Activated naive CD4-positive, alpha-beta T cell treated with anti-CD3 and anti-CD28 coated beads, Interleukin-2, amount 50 U/mL, for 72 hours (primary cell): ENCODE data around the gene ATP6V0A1. TPM values are rescaled to one million over a fixed set of nuclear protein-coding genes. Genes with fewer than 3 reads are reported as not detected.
"Not testable (repeated sequence)": the region's sequence is repeated elsewhere in the genome, so short reads cannot be mapped to it uniquely, and the experiment has no call there.

ENCODE experiments used
- ATAC-seq, 2 donors: fragments of 150-1000 bp; cut with Tn5 transposase; 2 replicates each; pipeline ENCODE4 v1.10.0; 2021; ENCODE audit warnings: mild to moderate bottlenecking in 2 of 2, moderate library complexity in 2 of 2
- DNase-seq, 2 donors: peaks; one replicate each; pipeline ENCODE4 v3.0.0; 2021 to 2022; ENCODE audit warnings: low spot score in 2 of 2
- H3K27ac Mint-ChIP-seq, 2 donors: one replicate each; pipeline ENCODE4 v1.8.0; 2022; ENCODE audit warnings: mild to moderate bottlenecking in 2 of 2, mixed read lengths in 2 of 2
- H3K36me3 Mint-ChIP-seq, 2 donors: one replicate each; pipeline ENCODE4 v1.8.0; 2022; ENCODE audit warnings: mixed read lengths in 2 of 2
- H3K9me3 Mint-ChIP-seq, 2 donors: one replicate each; pipeline ENCODE4 v1.8.0; 2022; ENCODE audit warnings: mixed read lengths in 2 of 2
- total RNA-seq, 2 donors: library from RNA; stranded (reverse); gene quantifications; one replicate each; pipeline ENCODE4 v1.2.3, GENCODE V29; 2022

The ATP6V0A1 gene
- total RNA-seq, 2 donors from 2014 or later, result 14.9 to 25.5 TPM

- Mint-ChIP-seq H3K36me3 (peaks cover 0 to 5% of the 10 kb centered on the region in 2 donors), H3K9me3 (no peaks in the 10 kb centered on the region), H3K27ac (peak overlapping the region; percentile 95 to 98)
- DNase-seq (peak; percentile 23 to 58), ATAC-seq (peak in 1 of 2 donors; percentile 49)
Measured at GRCh38 chr17:42459256-42459800, 650 bp downstream of the ATP6V0A1 start.

GRCh38 chr17:42459801-42460281, 1.2 kb downstream of the ATP6V0A1 start:
- no peaks in the 10 kb centered on the region for H3K9me3 Mint-ChIP-seq
- ATAC-seq, result peak in 1 of 2 donors; percentile 46

GRCh38 chr17:42460371-42460770, 1.7 kb downstream of the ATP6V0A1 start:
- Mint-ChIP-seq H3K9me3 (no peaks in the 10 kb centered on the region), H3K27ac (no peak overlapping the region), H3K36me3 (peaks cover 0 to 5% of the 10 kb centered on the region in 2 donors)
- no peak for ATAC-seq
- no peak for DNase-seq

More at GRCh38 chr17:42459801-42460281, 1.2 kb downstream of the ATP6V0A1 start:
- peak in 1 of 2 donors; percentile 20 for DNase-seq
- Mint-ChIP-seq H3K36me3 (peaks cover 0 to 5% of the 10 kb centered on the region in 2 donors), H3K27ac (peak overlapping the region in 1 of 2 donors; percentile 98)

GRCh38 chr17:42463976-42464400, 5.3 kb downstream of the ATP6V0A1 start:
- Mint-ChIP-seq H3K9me3 (no peaks in the 10 kb centered on the region), H3K36me3 (peaks cover 0 to 2% of the 10 kb centered on the region in 2 donors), H3K27ac (no peak overlapping the region)
- no peak for DNase-seq
- no peak for ATAC-seq

- H3K9me3 Mint-ChIP-seq, result no peaks in the 10 kb centered on the region
Measured at GRCh38 chr17:42467889-42468288, 9.2 kb downstream of the ATP6V0A1 start.

GRCh38 chr17:42472709-42473521, 14.2 kb downstream of the ATP6V0A1 start:
- Mint-ChIP-seq H3K9me3 (no peaks in the 10 kb centered on the region), H3K36me3 (peaks cover 8 to 13% of the 10 kb centered on the region in 2 donors), H3K27ac (no peak overlapping the region)
- ATAC-seq, result no peak
- no peak for DNase-seq

More at GRCh38 chr17:42467889-42468288, 9.2 kb downstream of the ATP6V0A1 start:
- H3K27ac Mint-ChIP-seq, result no peak overlapping the region
- H3K36me3 Mint-ChIP-seq, result no peaks in the 10 kb centered on the region
- ATAC-seq (no peak), DNase-seq (no peak)

GRCh38 chr17:42474276-42474675, 15.6 kb downstream of the ATP6V0A1 start:
- H3K27ac Mint-ChIP-seq, result peak overlapping the region in 1 of 2 donors; percentile 3
- DNase-seq (no peak), ATAC-seq (no peak)
- H3K36me3 Mint-ChIP-seq, result peaks cover 8 to 13% of the 10 kb centered on the region in 2 donors
- no peaks in the 10 kb centered on the region for H3K9me3 Mint-ChIP-seq

- Mint-ChIP-seq H3K36me3 (peaks cover 8 to 13% of the 10 kb centered on the region in 2 donors), H3K9me3 (no peaks in the 10 kb centered on the region), H3K27ac (no peak overlapping the region)
- no peak for DNase-seq
- no peak for ATAC-seq
Measured at GRCh38 chr17:42475121-42475520, 16.4 kb downstream of the ATP6V0A1 start.

- H3K36me3 Mint-ChIP-seq, result peaks cover 8 to 13% of the 10 kb centered on the region in 2 donors
- DNase-seq (no peak), ATAC-seq (no peak)
- no peak overlapping the region for H3K27ac Mint-ChIP-seq
- no peaks in the 10 kb centered on the region for H3K9me3 Mint-ChIP-seq
Measured at GRCh38 chr17:42475835-42476234, 17.2 kb downstream of the ATP6V0A1 start.

- no peak for ATAC-seq
- H3K9me3 Mint-ChIP-seq, result no peaks in the 10 kb centered on the region
Measured at GRCh38 chr17:42476411-42476810, 17.7 kb downstream of the ATP6V0A1 start.

GRCh38 chr17:42477173-42477572, 18.5 kb downstream of the ATP6V0A1 start:
- ATAC-seq (no peak), DNase-seq (no peak)
- H3K36me3 Mint-ChIP-seq, result peaks cover 8 to 13% of the 10 kb centered on the region in 2 donors
- no peaks in the 10 kb centered on the region for H3K9me3 Mint-ChIP-seq
- H3K27ac Mint-ChIP-seq, result no peak overlapping the region

More at GRCh38 chr17:42476411-42476810, 17.7 kb downstream of the ATP6V0A1 start:
- H3K27ac Mint-ChIP-seq, result no peak overlapping the region
- DNase-seq, result no peak
- peaks cover 8 to 13% of the 10 kb centered on the region in 2 donors for H3K36me3 Mint-ChIP-seq

GRCh38 chr17:42477824-42478223, 19.1 kb downstream of the ATP6V0A1 start:
- peaks cover 8 to 13% of the 10 kb centered on the region in 2 donors for H3K36me3 Mint-ChIP-seq
- DNase-seq, H3K27ac Mint-ChIP-seq, ATAC-seq, H3K9me3 Mint-ChIP-seq: not testable (repeated sequence)

GRCh38 chr17:42484304-42484703, 25.6 kb downstream of the ATP6V0A1 start:
- Mint-ChIP-seq H3K9me3 (no peaks in the 10 kb centered on the region), H3K36me3 (peaks cover 6 to 15% of the 10 kb centered on the region in 2 donors), H3K27ac (peak overlapping the region; percentile 53 to 89)
- ATAC-seq, result peak; percentile 97 to 98
- DNase-seq, result peak; percentile 77 to 81

GRCh38 chr17:42485680-42486079, 27.0 kb downstream of the ATP6V0A1 start:
- Mint-ChIP-seq H3K9me3 (no peaks in the 10 kb centered on the region), H3K36me3 (peaks cover 6 to 20% of the 10 kb centered on the region in 2 donors), H3K27ac (no peak overlapping the region)
- DNase-seq, result no peak
- ATAC-seq, result no peak

- no peak for DNase-seq
Measured at GRCh38 chr17:42488032-42488431, 29.4 kb downstream of the ATP6V0A1 start.

GRCh38 chr17:42493319-42493718, 34.6 kb downstream of the ATP6V0A1 start:
- ATAC-seq (no peak), DNase-seq (no peak)
- Mint-ChIP-seq H3K27ac (peak overlapping the region in 1 of 2 donors; percentile 36), H3K36me3 (peaks cover 0 to 7% of the 10 kb centered on the region in 2 donors), H3K9me3 (no peaks in the 10 kb centered on the region)

More at GRCh38 chr17:42488032-42488431, 29.4 kb downstream of the ATP6V0A1 start:
- ATAC-seq, result no peak
- H3K27ac Mint-ChIP-seq, result no peak overlapping the region
- no peaks in the 10 kb centered on the region for H3K9me3 Mint-ChIP-seq
- H3K36me3 Mint-ChIP-seq, result peaks cover 6 to 20% of the 10 kb centered on the region in 2 donors

GRCh38 chr17:42494673-42495072, 36.0 kb downstream of the ATP6V0A1 start:
- Mint-ChIP-seq H3K27ac (no peak overlapping the region), H3K36me3 (peaks cover 0 to 2% of the 10 kb centered on the region in 2 donors), H3K9me3 (no peaks in the 10 kb centered on the region)
- DNase-seq (no peak), ATAC-seq (no peak)
